SIG-M5 treated with dmso at 0.1 percent for 504 hours (cell line): Measurements from ENCODE around the gene TNS2.

Experiments used
- DNase-seq: peaks from one replicate; lab custom pipeline; 2025; ENCODE audit not compliant: unreplicated experiment; lab: John Stamatoyannopoulos, UW

The TNS2 gene

GRCh38 chr12:53057816-53058500 lies 8.1 kb downstream of the TNS2 start:
- DNase-seq: no peak

- no peak for DNase-seq
Observed at GRCh38 chr12:53058674-53059433, 9.0 kb downstream of the TNS2 start.

- no peak for DNase-seq
Observed at GRCh38 chr12:53059434-53060063, 9.7 kb downstream of the TNS2 start.

GRCh38 chr12:53060064-53060720 lies 10.3 kb downstream of the TNS2 start:
- no peak for DNase-seq

- no peak for DNase-seq
Observed at GRCh38 chr12:53060721-53061276, 10.9 kb downstream of the TNS2 start.

GRCh38 chr12:53061404-53062010 lies 11.6 kb downstream of the TNS2 start:
- peak; percentile 32 for DNase-seq

GRCh38 chr12:53062011-53062961 lies 12.4 kb downstream of the TNS2 start:
- DNase-seq: no peak

GRCh38 chr12:53062977-53063707 lies 13.3 kb downstream of the TNS2 start:
- DNase-seq: no peak

- DNase-seq: no peak
Observed at GRCh38 chr12:53063708-53064612, 14.1 kb downstream of the TNS2 start.

GRCh38 chr12:53064613-53065436 lies 15.0 kb downstream of the TNS2 start:
- DNase-seq: no peak

- no peak for DNase-seq
Observed at GRCh38 chr12:53065470-53065869, 15.6 kb downstream of the TNS2 start.

- peak; percentile 56 for DNase-seq
Observed at GRCh38 chr12:53065975-53066931, 16.4 kb downstream of the TNS2 start.

- no peak for DNase-seq
Observed at GRCh38 chr12:53067074-53067992, 17.5 kb downstream of the TNS2 start.

GRCh38 chr12:53067993-53068770 lies 18.3 kb downstream of the TNS2 start:
- DNase-seq: no peak
